Left lung (tissue), 10 donors: ENCODE measurements around the gene BNC2. TPM values are rescaled to one million over a fixed set of nuclear protein-coding genes. Genes with fewer than 3 reads are reported as not detected.

Source experiments
- ATAC-seq: fragments of 200-7000 bp; cut with Tn5 transposase; one replicate; pipeline ENCODE4 v1.9.1; 2020; ENCODE audit warnings: moderate library complexity
- DNase-seq, 4 donors: peaks; one replicate each; pipeline ENCODE4 v3.0.0-alpha.2; 2013 to 2020
- H3K27ac ChIP-seq, 2 donors: fragments of 200-600 bp; sonication (generic) in 1 of 2; one replicate each; pipeline versions ENCODE4 v1.5.0 to v1.8.0; 2020 to 2021
- H3K27me3 ChIP-seq, 2 donors: fragments of 200-600 bp; sonication (generic) in 1 of 2; one replicate each; pipeline versions ENCODE4 v1.5.0 to v1.8.0; 2020 to 2021
- H3K36me3 ChIP-seq, 2 donors: fragments of 200-600 bp; sonication (generic) in 1 of 2; one replicate each; pipeline versions ENCODE4 v1.5.0 to v1.8.0; 2020 to 2021
- H3K4me1 ChIP-seq, 2 donors: fragments of 200-600 bp; one replicate each; pipeline ENCODE4 v1.8.0; 2021
- H3K4me3 ChIP-seq, 2 donors: fragments of 200-600 bp; sonication (generic) in 1 of 2; one replicate each; pipeline versions ENCODE4 v1.5.0 to v1.8.0; 2020 to 2021; ENCODE audit warnings: mild to moderate bottlenecking in 1 of 2
- H3K9me3 ChIP-seq, 2 donors: fragments of 200-600 bp; sonication (generic) in 1 of 2; one replicate each; pipeline versions ENCODE4 v1.5.0 to v1.8.0; 2020 to 2021
- intact Hi-C, 2 donors: fragments of 100-400 bp; cut with DNase I; formaldehyde crosslinking; loops; one replicate each; pipeline versions ENCODE4 v1.11.2 to v1.14.2; 2022
- polyA plus RNA-seq, 6 donors: library from polyadenylated mRNA; unstranded; fragments of 120-200 nt; gene quantifications; one replicate each; pipeline ENCODE4 v1.2.1, GENCODE V29; 2013; ENCODE audit not compliant: insufficient read length in 6 of 6
- total RNA-seq, 2 donors: library from RNA; stranded (reverse); fragmentation: NEBNext Ultra II Directional; extraction: Animal tissue kit (Norgen Biotek cat#: 25700); gene quantifications; one replicate each; pipeline ENCODE4 v1.2.1, GENCODE V29; 2021
- TF ChIP-seq, protein P1 (sequence below), 2 donors: fragments of 200-600 bp; sonication (generic) in 1 of 2; IDR thresholded peaks; one replicate each; pipeline versions ENCODE4 v1.5.0 to v1.8.0; 2021; ENCODE audit warnings: antibody characterized with exemption in 2 of 2
- donor health status: DM: no; HTN: yes; CAD: no.
- donor health status: DM: no; HTN: no; CAD: no.

Gene BNC2
- total and polyA plus RNA-seq, 8 donors = 9.6 to 19.3 (median 12.9) TPM

DNA sequence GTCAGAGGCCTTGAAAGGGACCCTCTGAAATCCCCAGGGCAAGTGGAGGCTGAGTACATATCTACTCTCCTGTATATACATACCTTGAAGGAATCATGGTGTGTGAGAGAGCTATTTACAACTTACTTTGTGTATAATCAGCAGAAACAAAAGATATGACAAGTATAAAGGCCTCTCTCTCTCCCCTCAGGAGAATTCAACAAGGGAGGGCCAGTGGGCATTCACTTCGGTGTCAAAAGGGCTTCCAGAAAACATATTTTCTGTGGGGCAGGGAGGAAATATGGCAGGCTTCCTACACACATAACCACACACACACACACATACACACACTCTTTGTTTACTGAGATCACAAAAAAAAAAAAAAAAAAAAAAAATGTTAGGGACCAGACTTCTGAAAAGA is 181.7 kb downstream of the BNC2 start:
- no peak overlapping the region for H3K27ac ChIP-seq
- TF ChIP-seq, protein P1, sequence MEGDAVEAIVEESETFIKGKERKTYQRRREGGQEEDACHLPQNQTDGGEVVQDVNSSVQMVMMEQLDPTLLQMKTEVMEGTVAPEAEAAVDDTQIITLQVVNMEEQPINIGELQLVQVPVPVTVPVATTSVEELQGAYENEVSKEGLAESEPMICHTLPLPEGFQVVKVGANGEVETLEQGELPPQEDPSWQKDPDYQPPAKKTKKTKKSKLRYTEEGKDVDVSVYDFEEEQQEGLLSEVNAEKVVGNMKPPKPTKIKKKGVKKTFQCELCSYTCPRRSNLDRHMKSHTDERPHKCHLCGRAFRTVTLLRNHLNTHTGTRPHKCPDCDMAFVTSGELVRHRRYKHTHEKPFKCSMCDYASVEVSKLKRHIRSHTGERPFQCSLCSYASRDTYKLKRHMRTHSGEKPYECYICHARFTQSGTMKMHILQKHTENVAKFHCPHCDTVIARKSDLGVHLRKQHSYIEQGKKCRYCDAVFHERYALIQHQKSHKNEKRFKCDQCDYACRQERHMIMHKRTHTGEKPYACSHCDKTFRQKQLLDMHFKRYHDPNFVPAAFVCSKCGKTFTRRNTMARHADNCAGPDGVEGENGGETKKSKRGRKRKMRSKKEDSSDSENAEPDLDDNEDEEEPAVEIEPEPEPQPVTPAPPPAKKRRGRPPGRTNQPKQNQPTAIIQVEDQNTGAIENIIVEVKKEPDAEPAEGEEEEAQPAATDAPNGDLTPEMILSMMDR (IDR thresholded peaks at IDR 0.05) = no peak
- no peak for ATAC-seq
- H3K4me1 ChIP-seq = no peaks in the 10 kb centered on the region
- no peaks in the 10 kb centered on the region for H3K27me3 ChIP-seq
- no peaks in the 10 kb centered on the region for H3K9me3 ChIP-seq
- intact Hi-C loops = no loop called here
- no peak for DNase-seq
- no peak overlapping the region for H3K4me3 ChIP-seq
- H3K36me3 ChIP-seq = no peaks in the 10 kb centered on the region

- Histone ChIP-seq H3K4me1 (peaks cover 0 to under 1% of the 10 kb centered on the region in 2 donors), H3K4me3 (no peak overlapping the region), H3K36me3 (no peaks in the 10 kb centered on the region), H3K9me3 (no peaks in the 10 kb centered on the region), H3K27ac (no peak overlapping the region), H3K27me3 (no peaks in the 10 kb centered on the region)
- DNase-seq (no peak), ATAC-seq (no peak)
- intact Hi-C loops = no loop called here
- TF ChIP-seq, protein P1 (IDR thresholded peaks at IDR 0.05) = no peak
Observed at GRCh38 chr9:16687678-16688369, 182.6 kb downstream of the BNC2 start.

DNA sequence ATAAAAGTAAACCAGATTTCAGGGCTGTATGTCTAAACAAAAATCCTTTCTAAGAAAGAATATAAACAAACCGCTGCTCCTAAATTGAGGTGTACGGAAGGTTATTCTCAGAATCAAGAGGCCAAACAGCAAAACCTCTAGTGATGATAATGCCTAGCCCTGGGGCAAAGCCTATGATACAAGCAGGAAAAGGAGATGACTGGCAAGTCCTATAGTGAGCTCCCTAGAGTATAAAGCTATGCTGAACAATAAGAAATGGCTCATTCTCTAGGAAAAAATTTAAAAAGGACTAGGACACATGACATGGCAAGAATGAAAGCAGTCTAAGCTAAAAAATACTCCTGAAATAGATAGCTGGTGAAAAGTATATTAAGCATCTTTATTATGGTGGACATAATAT is 187.1 kb downstream of the BNC2 start:
- DNase-seq = no peak
- Histone ChIP-seq H3K9me3 (no peaks in the 10 kb centered on the region), H3K4me3 (no peak overlapping the region), H3K4me1 (peaks cover 0 to 3% of the 10 kb centered on the region in 2 donors), H3K36me3 (no peaks in the 10 kb centered on the region), H3K27me3 (no peaks in the 10 kb centered on the region), H3K27ac (no peak overlapping the region)
- intact Hi-C loops = no loop called here
- TF ChIP-seq, protein P1 (IDR thresholded peaks at IDR 0.05) = no peak
- ATAC-seq = no peak

DNA sequence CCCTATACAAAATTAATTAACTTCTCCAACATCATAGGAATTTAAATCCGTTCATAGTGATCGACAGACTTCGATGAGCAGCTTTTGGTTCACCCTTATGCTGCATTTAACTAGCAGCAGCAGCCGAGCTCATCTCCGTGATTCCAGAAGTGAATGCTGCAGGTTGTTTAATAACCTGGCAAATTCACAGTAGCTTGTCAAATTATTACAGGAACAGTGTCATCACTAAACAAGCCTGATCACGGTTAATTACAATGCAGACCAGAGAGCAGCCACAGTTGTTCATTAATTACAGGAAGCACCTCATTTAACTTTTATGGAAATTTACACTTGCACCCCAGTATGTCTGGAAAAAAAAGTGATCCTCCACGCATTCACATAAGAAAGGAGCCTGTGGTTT is 188.2 kb downstream of the BNC2 start:
- Histone ChIP-seq H3K4me3 (no peak overlapping the region), H3K27me3 (no peaks in the 10 kb centered on the region), H3K36me3 (no peaks in the 10 kb centered on the region), H3K9me3 (no peaks in the 10 kb centered on the region), H3K4me1 (peaks cover 0 to 3% of the 10 kb centered on the region in 2 donors), H3K27ac (no peak overlapping the region)
- TF ChIP-seq, protein P1 (IDR thresholded peaks at IDR 0.05) = no peak
- intact Hi-C loops = no loop called here
- ATAC-seq = no peak
- no peak for DNase-seq

DNA sequence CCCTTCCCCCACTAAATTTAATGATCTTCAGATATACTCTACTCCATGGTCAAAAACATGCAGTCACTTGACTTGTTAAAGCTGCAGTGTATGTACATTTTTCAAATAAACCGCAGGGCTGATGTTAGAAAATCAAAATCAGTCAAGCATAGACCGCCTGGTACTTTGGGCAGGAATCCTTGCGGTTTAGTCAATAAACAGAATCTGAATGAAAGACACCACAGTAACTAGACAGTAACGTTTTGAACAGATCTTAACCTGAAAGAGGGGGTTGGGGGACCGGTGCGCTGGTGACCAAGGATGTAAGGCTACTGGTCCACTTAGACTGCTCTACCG is 188.8 kb downstream of the BNC2 start:
- intact Hi-C loops = no loop called here
- Histone ChIP-seq H3K27me3 (no peaks in the 10 kb centered on the region), H3K36me3 (no peaks in the 10 kb centered on the region), H3K4me3 (no peak overlapping the region), H3K9me3 (no peaks in the 10 kb centered on the region), H3K27ac (no peak overlapping the region), H3K4me1 (peaks cover 0 to 3% of the 10 kb centered on the region in 2 donors)
- DNase-seq (no peak), ATAC-seq (no peak)
- TF ChIP-seq, protein P1 (IDR thresholded peaks at IDR 0.05) = no peak
